Measurements from ENCODE around the gene SIGMAR1.
A peak's percentile ranks its signal among the peaks of the same experiment; 100 is the strongest.

Gene SIGMAR1

GRCh38 chr9:34603610-34604231, 33.9 kb downstream of the SIGMAR1 start:
- peak; percentile 84 for DNase-seq (ENCODE audit: low spot score)

- no peak for DNase-seq (ENCODE audit: low spot score)
These were observed 35.5 kb downstream of the SIGMAR1 start for GRCh38 chr9:34601937-34602573.

- DNase-seq (ENCODE audit: low spot score) = no peak
These were observed 36.7 kb downstream of the SIGMAR1 start for GRCh38 chr9:34600908-34601307.

- no peak for DNase-seq (ENCODE audit: low spot score)
These were observed 38.0 kb downstream of the SIGMAR1 start for GRCh38 chr9:34599546-34599945.

- DNase-seq (ENCODE audit: low spot score) = no peak
These were observed 43.4 kb downstream of the SIGMAR1 start for GRCh38 chr9:34594177-34594576.

- DNase-seq (ENCODE audit: low spot score) = no peak
These were observed 44.5 kb downstream of the SIGMAR1 start for GRCh38 chr9:34592895-34593601.

GRCh38 chr9:34591917-34592866, 45.4 kb downstream of the SIGMAR1 start:
- no peak for DNase-seq (ENCODE audit: low spot score)

- DNase-seq (ENCODE audit: low spot score) = peak; percentile 67
These were observed 46.2 kb downstream of the SIGMAR1 start for GRCh38 chr9:34591248-34591916.

GRCh38 chr9:34590381-34591247, 47.0 kb downstream of the SIGMAR1 start:
- no peak for DNase-seq (ENCODE audit: low spot score)

- no peak for DNase-seq (ENCODE audit: low spot score)
These were observed 47.8 kb downstream of the SIGMAR1 start, which contains the start of gene CNTFR for GRCh38 chr9:34589636-34590380. Gene CNTFR (minus strand): TSS chr9:34589724. CDS start chr9:34568981, 20,743 bp downstream.

GRCh38 chr9:34588671-34589635, 48.6 kb downstream of the SIGMAR1 start:
- no peak for DNase-seq (ENCODE audit: low spot score)

- no peak for DNase-seq (ENCODE audit: low spot score)
These were observed 50.3 kb downstream of the SIGMAR1 start for GRCh38 chr9:34587271-34587670.

GRCh38 chr9:34585946-34586669, 51.5 kb downstream of the SIGMAR1 start:
- no peak for DNase-seq (ENCODE audit: low spot score)

- DNase-seq (ENCODE audit: low spot score) = no peak
These were observed 52.6 kb downstream of the SIGMAR1 start for GRCh38 chr9:34584970-34585369.
